Suprapubic skin (tissue), 3 donors: ENCODE measurements around the gene FERMT1.

ENCODE experiments used
- CTCF ChIP-seq, 2 donors: fragments of 200-600 bp in 1 of 2; fragments of 450-650 bp in 1 of 2; sonication (generic) in 1 of 2; IDR thresholded peaks; one replicate each; pipeline ENCODE4 v1.5.1; 2016 to 2019; ENCODE audit warnings: antibody characterized with exemption in 2 of 2, mild to moderate bottlenecking in 1 of 2, moderate library complexity in 1 of 2
- POLR2AphosphoS5 ChIP-seq, 3 donors: sonication (generic); formaldehyde crosslinking; IDR thresholded peaks; one replicate each; pipeline ENCODE4 v1.6.1; 2017; ENCODE audit warnings: antibody characterized with exemption in 3 of 3

- TF ChIP-seq POLR2AphosphoS5 (IDR thresholded peaks at IDR 0.05) (no peak), CTCF (IDR thresholded peaks at IDR 0.05) (no peak)
These were observed 5.0 kb upstream of the FERMT1 start for GRCh38 chr20:6127825-6128224.
